IMR-90 (cell line): ENCODE measurements around the gene KRT6A. TPM values are rescaled to one million over a fixed set of nuclear protein-coding genes. Genes with fewer than 3 reads are reported as not detected.

Source experiments
- ATAC-seq: fragments of 200-7000 bp; cut with Tn5 transposase; 2 replicates; pipeline ENCODE4 v1.9.1; 2020; ENCODE audit warnings: low read depth, mild to moderate bottlenecking, moderate library complexity
- BruUV-seq: library from RNA; stranded (reverse); fragments of 400-500 nt; replicated peaks from 2 replicates; lab custom pipeline; 2021; lab: Mats Ljungman, UMichigan
- CTCF ChIA-PET: fragments of 300-600 bp; formaldehyde crosslinking; extraction: SDS; loops from one replicate; lab custom pipeline; 2021; ENCODE audit warnings: antibody characterized with exemption; lab: Yijun Ruan, JAX
- POLR2A ChIA-PET: fragments of 300-600 bp; sonication (Branson Sonifier 250); formaldehyde crosslinking; loops from one replicate; lab custom pipeline; 2022; ENCODE audit warnings: antibody characterized with exemption; ENCODE audit not compliant: unreplicated experiment; lab: Charles Lee
- DNase-seq: peaks from one replicate; pipeline ENCODE4 v3.0.0; 2013
- H2AFZ ChIP-seq: replicated peaks from 2 replicates; pipeline ENCODE3; 2013; ENCODE audit warnings: low read length, mild to moderate bottlenecking; ENCODE audit not compliant: poor library complexity
- H2AK5ac ChIP-seq: 2 replicates; pipeline ENCODE4 v1.6.1; 2013; ENCODE audit warnings: low read depth, low read length, inconsistent platforms
- H2AK9ac ChIP-seq: replicated peaks from 2 replicates; pipeline ENCODE3; 2013; ENCODE audit warnings: mild to moderate bottlenecking, low read depth, low read length, moderate library complexity; ENCODE audit not compliant: poor library complexity
- H2BK120ac ChIP-seq: 2 replicates; pipeline ENCODE4 v1.6.1; 2013; ENCODE audit warnings: low read depth, low read length, inconsistent platforms
- H2BK15ac ChIP-seq: 3 replicates; pipeline ENCODE4 v1.6.1; 2013; ENCODE audit warnings: low read depth, low read length, inconsistent platforms
- H2BK20ac ChIP-seq: 2 replicates; pipeline ENCODE4 v1.6.1; 2013; ENCODE audit warnings: low read depth, mild to moderate bottlenecking, inconsistent platforms, low read length, moderate library complexity
- H2BK5ac ChIP-seq: 2 replicates; pipeline ENCODE4 v1.6.1; 2013; ENCODE audit warnings: mild to moderate bottlenecking, low read depth, low read length, inconsistent platforms; ENCODE audit not compliant: poor library complexity, severe bottlenecking
- H3K14ac ChIP-seq: replicated peaks from 2 replicates; pipeline ENCODE4 v1.6.1; 2013; ENCODE audit warnings: low read depth, low read length, inconsistent platforms
- H3K18ac ChIP-seq: 2 replicates; pipeline ENCODE4 v1.6.1; 2013; ENCODE audit warnings: low read depth, low read length, control low read depth
- H3K23ac ChIP-seq: 2 replicates; pipeline ENCODE4 v1.6.1; 2013; ENCODE audit warnings: low read depth, low read length, inconsistent platforms
- H3K27ac ChIP-seq: 2 replicates; pipeline ENCODE4 v1.5.1; 2013; ENCODE audit warnings: mild to moderate bottlenecking, control low read depth, low read length; ENCODE audit not compliant: insufficient read depth
- H3K27me3 ChIP-seq: 2 replicates; pipeline ENCODE4 v1.6.1; 2013; ENCODE audit warnings: low read length; ENCODE audit not compliant: control insufficient read depth, insufficient read depth
- H3K36me3 ChIP-seq: 2 replicates; pipeline ENCODE4 v1.6.1; 2013; ENCODE audit warnings: low read length, mixed read lengths; ENCODE audit not compliant: control insufficient read depth, insufficient read depth
- H3K4ac ChIP-seq: 2 replicates; pipeline ENCODE4 v1.6.1; 2013; ENCODE audit warnings: low read depth, low read length, inconsistent platforms
- H3K4me1 ChIP-seq: 2 replicates; pipeline ENCODE4 v1.6.1; 2013; ENCODE audit warnings: low read length, mixed read lengths; ENCODE audit not compliant: control insufficient read depth, insufficient read depth
- H3K4me2 ChIP-seq: 2 replicates; pipeline ENCODE4 v1.6.1; 2013; ENCODE audit warnings: low read depth, mild to moderate bottlenecking, control low read depth, low read length, moderate library complexity
- H3K4me3 ChIP-seq: 2 replicates; pipeline ENCODE4 v1.5.1; 2013; ENCODE audit warnings: low read depth, mild to moderate bottlenecking, control low read depth, low read length, moderate library complexity; ENCODE audit not compliant: insufficient read depth
- H3K56ac ChIP-seq: 2 replicates; pipeline ENCODE4 v1.6.1; 2013; ENCODE audit warnings: low read length, inconsistent platforms; ENCODE audit not compliant: insufficient read depth; ENCODE audit errors: extremely low read depth
- H3K79me1 ChIP-seq, 2 experiments: 2 replicates each; pipeline ENCODE4 v1.6.1; 2013; ENCODE audit warnings: low read length in 2 of 2, inconsistent platforms in 1 of 2, low read depth in 1 of 2
- H3K9ac ChIP-seq: 2 replicates; pipeline ENCODE4 v1.6.1; 2013; ENCODE audit warnings: low read depth, low read length, control low read depth
- H3K9me1 ChIP-seq: 2 replicates; pipeline ENCODE4 v1.6.1; 2013; ENCODE audit warnings: low read length, inconsistent platforms; ENCODE audit not compliant: insufficient read depth
- H3K9me3 ChIP-seq: 2 replicates; pipeline ENCODE4 v1.6.1; 2013; ENCODE audit warnings: low read length; ENCODE audit not compliant: control insufficient read depth, insufficient read depth
- H4K20me1 ChIP-seq: 2 replicates; pipeline ENCODE4 v1.6.1; 2013; ENCODE audit warnings: low read length, inconsistent platforms; ENCODE audit not compliant: insufficient read depth
- H4K5ac ChIP-seq: 2 replicates; pipeline ENCODE4 v1.6.1; 2013; ENCODE audit warnings: mild to moderate bottlenecking, low read depth, low read length, control low read depth
- H4K8ac ChIP-seq, 2 experiments: 2 replicates each; pipeline ENCODE4 v1.6.1; 2013; ENCODE audit warnings: low read depth in 2 of 2, low read length in 2 of 2, control low read depth in 1 of 2, inconsistent platforms in 1 of 2
- H4K91ac ChIP-seq: 2 replicates; pipeline ENCODE4 v1.6.1; 2013; ENCODE audit warnings: low read depth, low read length, inconsistent platforms; ENCODE audit not compliant: insufficient read depth
- BHLHE40 ChIP-seq: fragments of 150-350 bp; IDR thresholded peaks from 2 replicates; pipeline ENCODE4 v1.6.1; 2016; ENCODE audit warnings: mild to moderate bottlenecking, low read depth, low read length
- CEBPB ChIP-seq: IDR thresholded peaks from 2 replicates; pipeline ENCODE4 v1.6.1; 2012; ENCODE audit warnings: low read depth, low read length, improper control_type of control experiment
- CHD1 ChIP-seq: IDR thresholded peaks from 2 replicates; pipeline ENCODE4 v1.6.1; 2012; ENCODE audit warnings: low read depth, low read length, improper control_type of control experiment
- FOS ChIP-seq: fragments of 150-350 bp; IDR thresholded peaks from 2 replicates; pipeline ENCODE4 v1.6.1; 2016; ENCODE audit warnings: low read depth, low read length
- MAFK ChIP-seq: IDR thresholded peaks from 2 replicates; pipeline ENCODE4 v1.6.1; 2012; ENCODE audit warnings: low read depth, low read length, improper control_type of control experiment
- MAZ ChIP-seq: IDR thresholded peaks from 2 replicates; pipeline ENCODE4 v1.6.1; 2012; ENCODE audit warnings: low read depth, mild to moderate bottlenecking, low read length, improper control_type of control experiment, moderate library complexity, borderline replicate concordance
- MXI1 ChIP-seq: IDR thresholded peaks from 2 replicates; pipeline ENCODE4 v1.6.1; 2012; ENCODE audit warnings: low read depth, mild to moderate bottlenecking, low read length, moderate library complexity, borderline replicate concordance
- NFE2L2 ChIP-seq: fragments of 150-350 bp; IDR thresholded peaks from 2 replicates; pipeline ENCODE4 v1.6.1; 2016; ENCODE audit warnings: low read depth, mild to moderate bottlenecking, low read length
- POLR2A ChIP-seq: IDR thresholded peaks from 2 replicates; pipeline ENCODE4 v1.6.1; 2012; ENCODE audit warnings: mild to moderate bottlenecking, low read depth, low read length
- RAD21 ChIP-seq: IDR thresholded peaks from 2 replicates; pipeline ENCODE4 v1.6.1; 2012; ENCODE audit warnings: low read length, improper control_type of control experiment
- RCOR1 ChIP-seq: IDR thresholded peaks from 2 replicates; pipeline ENCODE4 v1.6.1; 2012; ENCODE audit warnings: mild to moderate bottlenecking, low read length, improper control_type of control experiment; ENCODE audit not compliant: insufficient replicate concordance
- RFX5 ChIP-seq: IDR thresholded peaks from 2 replicates; pipeline ENCODE4 v1.8.0; 2012; ENCODE audit warnings: low read depth, mild to moderate bottlenecking, low read length, moderate library complexity
- SMC3 ChIP-seq: fragments of 150-350 bp; IDR thresholded peaks from 2 replicates; pipeline ENCODE4 v1.6.1; 2016; ENCODE audit warnings: low read depth, mild to moderate bottlenecking, antibody characterized with exemption, low read length, moderate library complexity
- WGBS, 2 experiments: methylation state at CpG; one replicate each; pipeline versions ENCODE4 v1.1.5 to v1.1.7; 2013; ENCODE audit warnings: missing lambda C conversion rate in 2 of 2; ENCODE audit not compliant: insufficient read length in 1 of 2; ENCODE audit errors: extremely low coverage in 2 of 2; 5-methylcytosine and 5-hydroxymethylcytosine counted together
- dilution Hi-C: fragments of 300-500 bp; cut with HindIII; formaldehyde crosslinking; loops from one replicate; pipeline ENCODE4 v1.14.3; 2018; ENCODE audit warnings: low sequenced_read_pairs; ENCODE audit not compliant: unreplicated experiment
- in situ Hi-C: fragments of 300-500 bp; cut with MboI; formaldehyde crosslinking; loops from 3 replicates; pipeline ENCODE4 v1.14.3; 2019; ENCODE audit warnings: low sequenced_read_pairs, inconsistent platforms, mixed read lengths
- intact Hi-C: fragments of 100-400 bp; cut with micrococcal nuclease; formaldehyde crosslinking; loops from 2 replicates; pipeline ENCODE4 v1.10.0; 2022
- polyA plus RNA-seq, 3 experiments: library from polyadenylated mRNA; depleted of rRNA; stranded (reverse); fragments of >200 nt; gene quantifications; 2 replicates each; pipeline ENCODE4 v1.2.3, GENCODE V29; 2012; ENCODE audit warnings: low replicate concordance in 1 of 3
- total RNA-seq: library from RNA; depleted of rRNA; stranded (reverse); fragments of >200 nt; gene quantifications from 2 replicates; pipeline ENCODE4 v1.2.3, GENCODE V29; 2012
- TF ChIP-seq, protein P1 (sequence below): fragments of 150-350 bp; IDR thresholded peaks from 2 replicates; pipeline ENCODE4 v1.6.1; 2017; ENCODE audit warnings: mild to moderate bottlenecking, antibody characterized with exemption, low read length, low read depth
- TF ChIP-seq, protein P2 (sequence below): fragments of 150-350 bp; IDR thresholded peaks from 2 replicates; pipeline ENCODE4 v1.6.1; 2016; ENCODE audit warnings: low read depth, mild to moderate bottlenecking, low read length, moderate library complexity, borderline replicate concordance
- TF ChIP-seq, protein P3 (sequence below): conservative IDR thresholded peaks from 2 replicates; pipeline ENCODE4 v1.5.1; 2012; ENCODE audit warnings: mild to moderate bottlenecking, low read depth, low read length, improper control_type of control experiment

Gene KRT6A
- total and polyA plus RNA-seq, 2 of the 4 experiments (the other 2 are of a cell fraction): not detected

DNA sequence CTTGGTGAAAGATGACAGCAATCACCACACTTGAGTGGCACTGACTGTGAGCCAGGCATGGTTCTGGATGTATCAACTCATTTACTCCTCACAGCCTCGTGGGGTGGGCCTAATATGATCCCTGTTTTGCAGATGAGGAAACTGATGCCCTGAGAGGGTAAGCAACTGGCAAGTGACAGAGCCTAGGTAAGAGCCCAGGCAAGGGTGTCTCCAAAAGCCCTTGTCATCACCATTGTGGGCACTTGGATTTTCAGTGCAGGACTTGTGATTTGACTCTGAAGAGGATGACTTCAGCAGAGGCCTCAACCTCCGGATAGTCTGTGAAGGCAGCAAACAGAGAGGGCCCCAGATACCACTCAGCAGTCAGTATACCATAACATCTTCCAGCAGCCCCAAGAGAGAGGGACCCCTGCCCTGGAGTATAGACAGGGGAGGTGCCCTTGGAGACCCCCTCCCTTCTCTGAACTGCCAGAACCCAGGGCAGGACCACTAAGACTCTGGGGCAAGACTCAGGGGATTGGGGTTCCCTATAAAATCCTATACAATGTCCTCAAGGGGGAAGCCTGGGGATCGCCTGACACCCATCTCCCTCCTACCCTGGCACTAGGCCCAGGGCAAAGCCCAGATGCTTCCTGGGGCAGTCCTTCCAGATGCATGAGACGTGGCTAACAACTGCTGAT, 34.2 kb upstream of the KRT6A start:
- Histone ChIP-seq H3K4me2 (no peak overlapping the region), H4K8ac (no peak overlapping the region), H3K14ac (no peak overlapping the region), H3K9me1 (no peaks in the 10 kb centered on the region), H3K27me3 (peaks cover 34% of the 10 kb centered on the region), H3K23ac (no peak overlapping the region), H3K79me1 (no peaks in the 10 kb centered on the region), H2BK120ac (no peak overlapping the region), H2AFZ (peak overlapping the region; percentile 7), H4K91ac (no peak overlapping the region), H4K20me1 (no peaks in the 10 kb centered on the region; the same call in 1 of the 2 replicates), H2BK20ac (no peak overlapping the region), H3K9me3 (no peaks in the 10 kb centered on the region), H2BK15ac (no peak overlapping the region), H3K56ac (no peak overlapping the region), H3K27ac (no peak overlapping the region), H2AK5ac (no peak overlapping the region), H3K9ac (no peak overlapping the region), H3K4me3 (no peak overlapping the region), H3K36me3 (no peaks in the 10 kb centered on the region), H2AK9ac (no peak overlapping the region), H2BK5ac (no peak overlapping the region), H4K5ac (no peak overlapping the region), H3K4me1 (no peaks in the 10 kb centered on the region), H3K4ac (no peak overlapping the region), H3K18ac (no peak overlapping the region)
- TF ChIP-seq CHD1 (no peak), NFE2L2 (no peak), MAFK (no peak), RFX5 (no peak), FOS (no peak), POLR2A (no peak), BHLHE40 (no peak), MAZ (no peak), MXI1 (no peak), RAD21 (no peak), CEBPB (no peak), SMC3 (no peak), RCOR1 (no peak)
- TF ChIP-seq, protein P1, sequence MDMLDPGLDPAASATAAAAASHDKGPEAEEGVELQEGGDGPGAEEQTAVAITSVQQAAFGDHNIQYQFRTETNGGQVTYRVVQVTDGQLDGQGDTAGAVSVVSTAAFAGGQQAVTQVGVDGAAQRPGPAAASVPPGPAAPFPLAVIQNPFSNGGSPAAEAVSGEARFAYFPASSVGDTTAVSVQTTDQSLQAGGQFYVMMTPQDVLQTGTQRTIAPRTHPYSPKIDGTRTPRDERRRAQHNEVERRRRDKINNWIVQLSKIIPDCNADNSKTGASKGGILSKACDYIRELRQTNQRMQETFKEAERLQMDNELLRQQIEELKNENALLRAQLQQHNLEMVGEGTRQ: no peak
- TF ChIP-seq, protein P2, sequence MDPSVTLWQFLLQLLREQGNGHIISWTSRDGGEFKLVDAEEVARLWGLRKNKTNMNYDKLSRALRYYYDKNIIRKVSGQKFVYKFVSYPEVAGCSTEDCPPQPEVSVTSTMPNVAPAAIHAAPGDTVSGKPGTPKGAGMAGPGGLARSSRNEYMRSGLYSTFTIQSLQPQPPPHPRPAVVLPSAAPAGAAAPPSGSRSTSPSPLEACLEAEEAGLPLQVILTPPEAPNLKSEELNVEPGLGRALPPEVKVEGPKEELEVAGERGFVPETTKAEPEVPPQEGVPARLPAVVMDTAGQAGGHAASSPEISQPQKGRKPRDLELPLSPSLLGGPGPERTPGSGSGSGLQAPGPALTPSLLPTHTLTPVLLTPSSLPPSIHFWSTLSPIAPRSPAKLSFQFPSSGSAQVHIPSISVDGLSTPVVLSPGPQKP: no peak
- TF ChIP-seq, protein P3, sequence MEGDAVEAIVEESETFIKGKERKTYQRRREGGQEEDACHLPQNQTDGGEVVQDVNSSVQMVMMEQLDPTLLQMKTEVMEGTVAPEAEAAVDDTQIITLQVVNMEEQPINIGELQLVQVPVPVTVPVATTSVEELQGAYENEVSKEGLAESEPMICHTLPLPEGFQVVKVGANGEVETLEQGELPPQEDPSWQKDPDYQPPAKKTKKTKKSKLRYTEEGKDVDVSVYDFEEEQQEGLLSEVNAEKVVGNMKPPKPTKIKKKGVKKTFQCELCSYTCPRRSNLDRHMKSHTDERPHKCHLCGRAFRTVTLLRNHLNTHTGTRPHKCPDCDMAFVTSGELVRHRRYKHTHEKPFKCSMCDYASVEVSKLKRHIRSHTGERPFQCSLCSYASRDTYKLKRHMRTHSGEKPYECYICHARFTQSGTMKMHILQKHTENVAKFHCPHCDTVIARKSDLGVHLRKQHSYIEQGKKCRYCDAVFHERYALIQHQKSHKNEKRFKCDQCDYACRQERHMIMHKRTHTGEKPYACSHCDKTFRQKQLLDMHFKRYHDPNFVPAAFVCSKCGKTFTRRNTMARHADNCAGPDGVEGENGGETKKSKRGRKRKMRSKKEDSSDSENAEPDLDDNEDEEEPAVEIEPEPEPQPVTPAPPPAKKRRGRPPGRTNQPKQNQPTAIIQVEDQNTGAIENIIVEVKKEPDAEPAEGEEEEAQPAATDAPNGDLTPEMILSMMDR: no peak
- POLR2A ChIA-PET: no interaction called here
- CTCF ChIA-PET: no interaction called here
- ATAC-seq: no peak
- in situ Hi-C loops (no loop called here), intact Hi-C loops (no loop called here), dilution Hi-C loops (no loop called here)
- no TSS peak for BruUV-seq
- DNase-seq: no peak
- WGBS, 2 experiments: no CpG with 5 or more reads among the region's 4 CpGs
